ENCODE measurements around the gene ZNF438.

The ZNF438 gene

DNA sequence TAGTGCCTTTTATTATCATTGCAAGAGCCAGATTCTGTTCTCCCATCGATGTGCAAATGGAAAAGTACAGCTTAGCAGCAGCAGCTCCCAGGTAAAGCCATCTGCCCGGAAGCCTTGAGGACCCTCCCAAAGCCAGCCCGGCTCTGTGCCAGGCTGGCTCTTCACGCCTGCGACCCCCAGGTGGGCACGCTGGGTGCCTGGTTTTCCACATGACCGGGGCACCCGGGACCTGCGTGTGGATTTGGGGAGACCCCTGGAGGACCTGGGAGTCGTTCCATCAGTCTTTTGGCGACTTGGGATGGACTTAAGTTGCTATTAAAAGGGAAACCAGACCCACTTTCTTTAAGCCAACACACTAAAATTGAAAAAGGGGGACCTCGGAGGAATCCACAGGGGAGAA is 196.5 kb downstream of the ZNF438 start:
- DNase-seq: no peak

DNA sequence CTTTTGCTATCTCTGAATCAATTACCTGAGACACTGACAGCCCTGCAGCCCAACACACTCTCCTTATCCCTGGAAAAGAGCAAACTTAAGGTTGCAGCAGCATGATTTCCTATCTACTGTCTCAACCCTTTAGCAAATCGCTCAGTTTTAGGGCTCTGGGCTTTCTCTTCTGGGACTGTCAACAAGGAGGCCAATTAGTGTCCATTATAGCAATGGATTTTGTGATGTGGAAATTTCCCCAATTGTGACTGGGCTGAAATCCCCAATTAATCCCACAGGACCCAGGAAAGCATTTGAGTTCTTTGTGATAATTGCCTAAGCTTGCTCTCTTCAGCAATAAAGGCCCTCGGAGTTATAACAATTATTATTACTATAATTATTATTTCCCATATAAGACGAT is 197.0 kb downstream of the ZNF438 start:
- no peak for DNase-seq

DNA sequence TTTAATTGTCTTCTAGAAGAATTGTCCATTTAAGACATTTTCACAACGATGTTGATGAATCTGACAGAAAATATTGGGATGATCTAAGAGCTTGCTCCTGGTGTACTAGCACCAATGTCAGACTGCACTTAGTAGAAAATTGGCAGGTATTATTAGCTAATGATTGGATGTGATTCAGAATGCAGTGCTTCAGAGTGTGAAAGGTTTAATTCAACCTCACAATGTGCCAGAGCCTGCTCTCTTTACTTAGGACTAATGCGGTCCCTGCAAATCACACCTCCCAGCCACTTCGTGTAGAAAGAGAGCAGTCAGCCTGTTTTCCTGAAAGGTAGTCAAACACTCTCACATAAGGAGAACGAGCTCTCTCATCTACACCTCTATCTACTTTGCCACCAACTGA is 197.5 kb downstream of the ZNF438 start:
- no peak for DNase-seq

DNA sequence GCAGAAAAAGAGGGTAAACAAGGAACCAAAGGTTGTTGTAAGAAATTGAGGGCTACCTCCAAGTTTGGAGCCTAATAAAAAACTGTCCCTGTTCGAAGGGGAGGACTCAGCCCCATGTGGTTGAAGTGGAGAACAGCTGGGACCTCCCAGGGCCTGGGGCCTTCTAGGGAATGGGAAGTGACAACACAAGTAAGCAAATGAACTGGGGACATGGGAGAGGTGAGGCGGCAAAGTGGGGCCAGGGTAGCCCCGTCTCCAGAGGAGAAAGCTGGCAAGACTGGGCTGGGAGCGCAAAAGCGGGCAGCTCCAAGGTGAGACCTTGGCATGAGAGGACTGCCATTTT is 198.1 kb downstream of the ZNF438 start:
- no peak for DNase-seq

DNA sequence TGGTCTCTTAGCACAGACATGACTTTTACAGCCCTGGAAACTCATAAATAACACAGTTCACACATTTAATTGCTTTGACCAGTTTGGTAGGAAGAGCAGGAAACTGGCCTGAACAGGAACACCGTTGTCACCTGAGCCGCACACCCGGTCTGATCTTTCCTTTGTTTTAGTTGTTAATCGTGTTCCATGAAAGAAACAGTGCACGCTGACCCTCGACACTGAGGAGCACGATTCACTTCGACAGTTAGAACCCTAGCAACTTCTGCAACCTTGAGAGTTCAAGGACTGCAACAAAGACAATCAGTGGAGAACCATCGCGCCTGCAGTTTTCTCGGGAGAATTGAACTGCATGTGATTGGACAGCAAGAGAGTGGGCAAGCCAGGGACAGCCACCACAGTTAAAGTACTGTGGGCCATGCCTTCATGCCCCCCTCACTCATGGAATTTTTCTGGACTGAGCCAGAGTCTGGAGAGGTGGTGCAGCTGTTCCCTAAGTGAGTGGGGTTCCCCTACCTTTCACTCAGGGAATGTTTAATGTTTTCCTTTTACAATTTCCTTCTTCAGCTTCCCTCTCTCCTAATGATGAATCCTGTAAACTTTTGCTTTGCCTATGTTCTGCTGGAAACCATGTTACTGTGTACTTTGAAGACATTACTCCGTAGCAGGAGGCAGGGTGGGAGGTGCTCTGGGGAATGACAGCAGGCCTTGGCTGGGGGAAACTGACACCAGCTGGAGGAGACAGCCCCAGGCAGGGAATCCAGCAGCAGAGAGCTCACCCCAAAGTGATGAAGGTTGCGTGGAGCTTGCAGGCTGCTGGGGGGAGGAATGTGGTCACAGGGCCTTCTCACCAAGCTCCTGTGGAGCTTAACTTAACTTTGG is 198.7 kb downstream of the ZNF438 start:
- DNase-seq: no peak

DNA sequence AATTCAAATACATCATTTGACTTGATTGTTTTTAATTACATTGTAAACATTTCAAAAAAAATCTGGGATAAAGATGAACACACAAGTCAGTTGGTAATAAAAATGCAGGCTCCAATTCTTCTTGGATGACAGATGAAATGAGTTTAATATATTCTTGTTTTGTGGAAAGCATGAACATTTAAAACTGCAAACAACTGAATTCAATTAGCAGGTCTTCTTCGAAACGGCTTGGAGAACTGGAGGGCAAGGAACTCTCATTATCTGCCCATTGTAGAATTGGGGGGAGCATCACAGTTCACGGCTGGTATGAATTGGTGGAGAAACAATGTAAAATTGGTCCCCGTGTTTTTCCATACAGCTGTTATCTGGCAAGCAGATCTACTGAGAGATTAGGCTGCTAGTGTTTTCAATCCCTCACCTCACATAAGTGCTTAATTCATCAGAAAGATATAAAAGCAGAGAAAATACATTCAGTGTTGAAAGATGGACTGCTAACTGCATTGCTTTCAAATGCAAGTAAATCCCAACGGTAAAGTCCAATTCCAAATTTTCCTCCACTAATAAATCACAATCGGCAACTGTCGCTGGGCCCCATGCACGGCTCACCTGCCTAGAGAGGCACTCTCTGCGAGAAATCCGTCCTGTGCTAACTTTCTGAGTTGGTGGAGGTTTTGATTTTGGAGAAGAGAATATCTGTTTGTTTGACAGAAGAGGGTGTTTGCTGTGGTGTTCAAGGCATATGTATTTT is 199.5 kb downstream of the ZNF438 start:
- no peak for DNase-seq

DNA sequence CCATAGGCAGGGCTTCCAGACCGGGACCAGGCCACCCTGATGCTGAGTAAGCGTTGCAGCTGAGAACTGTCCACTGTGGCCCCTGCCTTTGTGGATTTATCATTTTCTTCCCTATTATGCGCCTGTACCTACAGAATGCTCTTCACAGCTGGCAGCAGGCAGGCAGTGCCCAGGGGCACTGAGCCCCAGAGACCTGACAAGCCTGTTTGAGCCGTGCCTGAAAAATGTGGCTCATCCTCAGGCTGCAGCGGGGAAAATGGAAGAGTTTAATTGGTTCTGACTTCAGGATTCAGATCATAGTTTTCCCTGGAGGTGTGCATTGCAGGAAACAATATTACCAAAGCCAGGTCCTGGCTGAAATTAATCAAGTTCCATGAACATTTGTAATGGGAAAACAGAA is 200.2 kb downstream of the ZNF438 start:
- no peak for DNase-seq

DNA sequence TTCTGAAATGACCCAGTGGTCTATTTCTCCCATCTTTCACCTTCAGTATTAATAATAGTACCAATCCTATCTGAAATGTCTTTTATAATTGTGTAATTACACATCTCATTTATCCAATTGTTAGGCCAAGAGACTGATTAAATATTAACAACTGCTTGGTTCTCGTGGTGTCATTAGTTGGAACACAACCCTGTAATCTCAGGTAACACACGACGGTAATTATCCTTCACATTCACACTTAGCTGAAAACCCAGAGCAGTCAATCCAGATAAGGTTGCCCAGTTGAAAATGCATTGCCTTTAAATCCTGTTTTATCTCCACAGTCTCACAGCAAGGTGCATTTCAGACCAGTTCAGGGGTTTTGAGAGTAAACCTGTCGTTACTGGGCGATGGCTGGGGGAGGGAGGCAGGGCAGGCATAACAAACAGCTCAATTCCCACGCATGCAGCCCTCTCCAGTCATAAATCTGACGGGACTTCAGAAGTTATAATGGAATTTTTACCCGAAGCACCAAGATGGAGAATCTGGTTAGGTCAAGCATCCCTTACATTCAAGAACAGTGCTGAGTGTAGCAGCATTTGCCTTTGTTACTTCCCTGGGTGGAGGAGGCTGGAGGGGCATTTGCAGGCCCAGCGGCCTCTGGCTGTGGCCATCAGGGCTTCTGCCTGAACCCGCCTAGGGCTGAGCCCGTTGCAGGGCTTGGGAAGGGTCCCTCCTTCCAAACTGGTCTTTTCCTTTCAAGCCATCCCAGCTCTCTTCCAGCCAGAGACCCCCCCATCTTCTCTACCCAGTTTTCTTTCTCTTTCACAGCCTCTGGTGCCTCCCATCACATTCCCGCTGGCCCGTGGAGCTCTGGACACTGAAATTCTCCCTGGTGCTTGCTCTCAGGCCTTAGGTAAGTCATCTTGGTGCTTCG is 201.1 kb downstream of the ZNF438 start:
- no peak for DNase-seq

DNA sequence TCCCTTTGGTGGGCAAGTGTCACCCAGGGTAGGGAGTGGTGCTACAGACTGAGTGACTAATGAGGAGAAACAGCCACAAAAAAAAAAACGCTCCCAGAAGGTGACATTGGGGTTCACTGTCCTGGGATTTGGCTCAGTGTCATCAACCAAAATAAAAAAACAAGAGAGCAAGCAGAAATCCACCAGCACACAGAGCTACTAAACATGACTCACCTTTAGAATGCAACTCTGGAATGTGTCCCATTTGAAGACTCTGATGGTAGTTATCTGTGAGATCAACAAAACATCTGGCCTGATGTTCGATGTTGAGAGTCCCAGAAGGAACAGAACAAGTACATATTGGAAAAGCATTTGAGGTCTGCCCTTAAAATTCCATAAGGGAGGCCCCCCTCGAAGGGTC is 201.8 kb downstream of the ZNF438 start:
- no peak for DNase-seq

DNA sequence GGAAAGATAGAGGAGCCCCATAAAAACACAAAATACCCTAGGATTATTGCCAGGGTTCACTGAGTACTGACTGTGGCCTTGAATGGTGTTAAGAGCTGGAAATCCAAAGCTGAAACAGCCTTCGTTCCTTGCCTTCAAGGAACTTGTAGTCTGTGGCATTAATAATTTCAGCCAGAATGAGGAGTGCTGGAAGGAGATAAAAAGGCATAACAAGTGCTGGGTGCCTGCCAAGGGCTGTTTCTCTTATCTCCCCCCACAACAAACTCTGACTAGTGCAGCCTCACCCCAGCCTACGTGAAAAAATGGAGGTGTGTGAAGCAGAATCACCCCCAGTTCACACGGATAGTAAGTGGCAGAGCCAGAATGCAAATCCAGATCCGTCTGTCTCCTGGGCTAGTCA is 203.0 kb downstream of the ZNF438 start:
- no peak for DNase-seq

DNA sequence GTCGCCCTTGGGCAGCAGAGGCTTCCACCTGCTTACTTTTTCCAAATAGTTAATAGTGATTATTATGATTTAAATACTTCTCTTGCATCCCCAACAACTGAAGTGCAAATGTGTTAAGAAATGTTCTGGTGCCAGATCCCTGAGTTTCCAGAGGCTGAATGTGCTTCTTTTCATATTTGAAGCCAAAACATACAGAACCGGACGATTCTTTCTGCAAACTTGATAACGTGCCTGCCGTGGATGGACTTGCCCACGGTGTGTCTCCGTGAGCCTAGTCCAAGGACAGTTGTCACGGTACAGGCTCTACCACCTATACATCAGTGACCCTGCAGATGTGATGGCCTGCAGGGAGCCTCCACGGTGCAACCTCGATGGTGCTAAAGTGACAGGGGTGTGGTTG is 203.5 kb downstream of the ZNF438 start:
- DNase-seq: no peak

DNA sequence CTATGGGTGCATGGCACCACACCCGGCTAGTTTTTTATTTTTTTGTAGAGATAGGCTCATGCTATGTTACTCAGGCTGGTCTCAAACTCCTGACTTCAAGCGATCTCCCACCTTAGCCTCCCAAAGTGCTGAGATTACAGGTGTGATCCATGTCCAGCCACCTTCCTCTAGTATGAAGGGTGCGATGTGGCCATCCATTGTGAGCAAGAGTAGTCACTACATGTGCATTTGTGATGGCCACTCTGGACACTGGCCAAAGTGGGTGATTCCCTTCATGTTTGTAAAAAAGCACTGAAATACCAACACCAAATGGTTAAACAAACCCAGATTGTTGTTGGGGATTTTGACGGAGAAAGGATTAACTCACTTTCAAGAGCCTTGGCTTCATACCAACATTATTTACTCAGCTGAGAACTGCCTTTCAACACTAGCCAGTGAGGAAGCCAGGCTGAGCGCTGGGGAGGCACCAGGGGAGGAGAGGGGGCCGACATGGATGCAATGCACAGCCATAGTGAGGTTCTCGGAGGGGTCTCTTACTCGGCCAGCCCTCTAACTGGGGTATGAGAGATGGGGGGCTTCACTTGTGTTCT is 204.0 kb downstream of the ZNF438 start:
- peak; percentile 65 for DNase-seq

DNA sequence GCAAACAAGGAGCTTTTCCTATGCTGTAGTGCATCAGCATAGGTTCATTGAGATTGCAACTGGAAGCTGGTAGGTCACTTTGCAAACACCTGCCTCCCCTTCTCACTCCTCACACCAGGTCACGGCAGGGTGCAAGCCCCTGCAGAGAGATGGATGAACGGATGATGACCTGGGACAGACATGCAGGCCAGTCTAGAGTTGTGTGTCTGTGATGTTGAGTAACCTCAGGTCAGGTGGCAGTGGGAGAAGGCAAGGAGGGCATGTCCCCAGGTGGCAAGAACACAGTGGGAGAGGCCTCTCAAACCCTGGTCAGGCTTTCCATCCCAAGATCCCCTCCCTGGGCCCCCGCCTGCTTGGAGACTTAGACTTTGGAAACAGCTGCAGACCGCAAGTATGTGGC is 205.0 kb downstream of the ZNF438 start:
- DNase-seq: no peak

DNA sequence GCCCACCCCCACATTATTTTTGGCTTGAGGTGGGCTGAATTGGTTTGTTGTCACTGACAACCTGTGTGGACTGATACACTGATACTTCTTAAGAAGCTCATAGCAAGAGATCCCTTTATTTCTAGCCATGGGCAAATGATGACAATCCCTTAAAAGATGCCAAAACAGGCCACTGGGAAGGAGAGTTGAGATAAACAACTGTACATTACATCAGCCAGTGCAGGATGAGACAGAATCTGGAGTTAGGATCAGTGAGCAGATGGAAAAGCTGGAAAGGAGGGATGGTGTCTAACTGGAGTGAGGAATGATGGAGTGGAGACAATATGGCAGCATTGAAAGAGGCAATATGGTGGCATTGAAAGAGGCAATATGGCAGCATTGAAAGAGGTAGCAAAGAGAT is 206.2 kb downstream of the ZNF438 start:
- DNase-seq: no peak

DNA sequence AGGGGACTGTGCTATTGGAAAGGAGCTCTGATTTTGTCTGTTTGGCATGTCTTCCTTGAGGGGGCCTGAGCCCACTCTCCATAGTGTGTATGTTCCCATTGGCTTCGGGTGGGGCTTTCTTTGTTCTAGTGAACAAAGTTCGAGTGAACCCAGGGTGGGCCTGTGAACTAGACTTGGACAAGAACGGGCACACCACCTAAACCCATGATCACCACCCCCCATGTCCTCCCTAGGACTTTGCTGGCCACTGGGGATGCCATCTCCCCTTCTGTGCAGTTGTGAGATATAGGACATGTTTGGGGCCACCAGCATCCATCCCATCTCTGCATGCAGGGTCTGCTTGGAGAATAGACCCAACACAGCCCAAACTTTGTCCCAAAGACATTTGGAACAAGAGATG is 206.6 kb downstream of the ZNF438 start:
- DNase-seq: no peak

DNA sequence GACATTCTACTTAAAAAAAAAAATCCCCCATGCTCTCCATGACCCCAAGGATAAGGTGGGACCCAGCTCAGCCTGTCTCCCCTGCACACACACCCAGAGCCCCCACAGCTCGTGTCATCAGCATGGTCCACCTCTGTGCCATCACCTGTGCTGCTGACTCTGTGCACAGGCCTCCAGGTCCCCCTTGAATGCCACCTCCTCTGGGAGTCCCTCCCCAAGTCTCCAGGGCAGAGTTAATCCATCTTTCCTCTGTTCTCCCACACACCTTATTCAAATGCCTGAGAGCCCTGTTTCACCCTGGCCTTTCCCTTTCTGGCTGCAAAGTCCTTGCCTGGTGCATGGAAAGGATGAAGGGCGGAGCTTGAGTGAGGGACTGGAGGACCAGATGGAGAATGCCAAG is 208.0 kb downstream of the ZNF438 start:
- no peak for DNase-seq

DNA sequence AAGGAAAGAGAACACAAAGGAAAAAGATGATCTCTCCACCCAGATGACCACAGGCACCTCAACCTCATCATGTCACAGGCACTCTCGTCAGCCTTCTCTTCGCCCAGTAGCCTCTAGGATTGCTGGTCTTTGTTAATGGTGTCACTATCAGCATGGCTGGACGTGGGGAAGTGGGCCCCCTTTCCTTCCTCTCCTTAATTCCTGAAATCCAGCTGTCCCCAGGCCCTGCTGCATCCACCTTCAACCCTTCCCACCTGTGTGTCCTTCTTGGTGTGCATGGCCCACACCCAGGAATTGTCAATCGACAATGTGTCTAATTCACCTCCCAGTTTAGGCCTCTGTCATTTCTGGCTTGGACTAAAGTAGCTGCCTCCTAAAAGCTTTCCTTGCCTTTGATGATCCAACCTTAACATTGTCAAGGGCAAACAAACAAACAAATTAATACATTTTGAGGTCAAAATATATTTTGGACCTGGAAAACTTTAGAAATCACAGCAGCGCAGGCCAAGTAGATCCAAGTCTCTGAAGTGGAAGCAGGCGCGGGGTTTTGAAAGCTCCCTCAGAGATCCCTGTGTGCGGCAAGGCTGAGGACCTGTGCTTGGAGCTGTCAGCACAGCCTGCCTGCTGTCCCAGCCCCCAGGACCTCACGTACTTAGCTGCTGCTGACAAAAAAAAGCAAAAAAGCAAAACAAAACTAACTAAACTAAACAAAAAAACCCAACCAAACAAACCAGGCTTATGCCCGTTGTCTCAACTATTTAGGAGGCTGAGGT is 208.8 kb downstream of the ZNF438 start:
- no peak for DNase-seq

DNA sequence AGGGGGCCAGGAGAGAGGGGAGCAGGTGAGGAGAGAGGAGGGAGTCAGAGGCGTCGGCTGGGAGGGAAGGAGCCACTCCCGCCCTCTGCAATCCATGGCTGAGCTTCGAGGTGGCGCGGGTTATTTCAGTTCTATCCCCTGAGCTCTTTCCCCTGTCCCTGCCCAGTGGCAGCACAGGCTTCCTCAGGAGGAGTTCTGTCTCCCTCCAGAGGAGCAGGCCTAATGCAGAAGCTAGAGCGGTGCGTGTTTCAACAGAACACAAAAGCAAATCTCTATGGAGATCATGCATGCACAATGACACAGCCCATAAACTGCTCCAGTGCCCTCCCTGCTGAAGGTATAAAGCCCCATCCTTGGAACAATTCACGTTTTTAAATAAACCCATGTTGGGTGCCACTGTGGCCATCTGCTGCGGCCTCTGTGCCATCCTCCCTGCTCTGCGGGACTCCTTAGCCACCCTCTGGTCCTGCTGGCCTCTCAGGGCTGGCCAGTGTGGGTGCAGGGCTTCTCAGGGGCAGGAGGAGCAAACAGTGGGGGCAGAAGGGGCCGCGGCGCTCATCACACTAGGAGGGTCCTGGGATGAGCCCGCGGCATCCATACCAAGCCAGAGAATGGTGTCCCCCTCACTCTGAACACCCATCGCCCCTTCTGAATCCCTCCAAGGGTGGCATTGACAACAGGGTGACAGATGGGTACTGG is 209.5 kb downstream of the ZNF438 start:
- no peak for DNase-seq

DNA sequence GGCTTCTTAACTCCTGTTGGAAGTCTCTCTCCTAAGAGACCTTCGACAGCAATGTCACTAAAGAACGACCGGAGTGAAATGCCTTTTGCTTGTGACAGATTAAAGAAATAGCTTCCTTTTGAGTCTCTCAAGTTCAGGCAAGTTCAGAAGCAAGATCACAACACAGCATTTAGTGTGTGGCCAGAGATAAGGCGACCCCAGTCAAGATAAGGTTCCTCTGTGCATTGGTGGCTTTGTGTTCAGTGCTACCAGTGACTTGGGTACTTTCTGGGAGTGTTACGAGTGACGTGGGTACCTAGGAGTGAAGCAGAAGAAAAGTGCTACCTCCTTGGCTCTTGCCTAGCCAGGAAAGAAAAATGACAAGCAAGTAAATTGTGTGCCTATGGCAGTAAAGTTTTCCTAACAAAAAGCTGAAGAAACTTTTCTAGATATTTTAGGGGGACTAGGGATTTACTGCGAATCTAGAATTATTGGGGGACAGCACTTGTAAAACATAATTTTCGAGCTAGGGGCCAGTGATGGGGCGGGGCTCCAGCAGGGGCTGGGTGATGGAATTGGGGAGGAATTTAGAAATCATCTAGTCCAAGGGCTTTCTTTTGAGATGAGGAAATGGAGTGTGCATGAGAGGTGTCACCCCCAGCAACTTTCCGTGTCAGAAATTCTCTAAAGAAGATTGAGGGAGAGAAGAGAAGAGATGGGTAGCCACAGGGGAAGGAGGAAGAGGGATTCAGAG is 210.2 kb downstream of the ZNF438 start:
- no peak for DNase-seq

DNA sequence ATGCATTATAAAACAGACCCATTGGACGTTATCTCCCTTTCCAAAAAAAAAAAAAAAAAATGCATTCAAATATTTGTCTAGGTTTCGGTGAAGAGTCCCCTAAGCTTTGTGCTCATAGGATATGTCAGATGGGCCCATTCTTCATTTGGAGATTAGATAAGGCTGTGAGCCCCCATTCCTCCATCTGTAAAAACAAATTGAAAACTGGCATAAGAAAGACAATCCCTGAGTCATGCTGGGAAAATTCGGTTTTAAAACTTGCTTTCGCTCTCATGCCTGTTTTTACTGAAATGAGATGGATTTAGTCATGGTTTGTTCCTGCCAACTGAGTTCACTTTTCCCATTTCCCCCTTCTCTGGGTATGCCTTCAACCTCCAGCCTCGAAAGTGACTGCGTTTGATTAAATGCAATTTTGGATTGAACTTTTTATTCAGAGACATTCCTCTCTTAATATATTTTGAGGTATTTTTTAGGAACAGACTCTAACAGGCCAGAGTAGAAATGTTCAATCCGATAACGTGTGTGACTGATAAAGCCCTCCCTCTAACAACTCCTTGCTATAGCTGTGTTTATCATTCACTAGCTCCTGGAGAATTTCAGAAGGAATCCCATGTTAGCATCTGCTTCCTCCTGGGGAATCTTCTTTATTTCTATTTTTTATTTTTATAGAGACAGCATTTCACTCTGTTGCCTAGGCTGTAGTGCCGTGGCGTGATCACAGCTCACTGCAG is 211.2 kb downstream of the ZNF438 start:
- DNase-seq: no peak
